Measurements from ENCODE around the gene C18orf32. TPM values are rescaled to one million over a fixed set of nuclear protein-coding genes. Genes with fewer than 3 reads are reported as not detected.

The C18orf32 gene
- total and polyA plus RNA-seq, 2 of the 8 experiments (the other 6 are each of a cell fraction or from before 2014, with no cell fraction given): 17.3 to 20.1 TPM

GRCh38 chr18:49457616-49458015 lies 29.4 kb downstream of the C18orf32 start:
- H3K79me2 ChIP-seq (ENCODE audit: control insufficient read depth in 1 of 2, insufficient read depth in 2 of 2, low read length in 2 of 2): peaks cover 0 to 29% of the 10 kb centered on the region in 2 experiments; a peak in 2 of 4 replicates
- no peak overlapping the region for H4K91ac ChIP-seq (replicated peaks; ENCODE audit: insufficient read length, low read length)
- peaks cover 0 to 3% (median 0%) of the 10 kb centered on the region in 4 experiments; a peak in 1 of 7 replicates for H3K4me1 ChIP-seq (replicated peaks in 1 of 4; ENCODE audit: control insufficient read depth in 3 of 4, insufficient read depth in 4 of 4, low read length in 3 of 4)
- no peak overlapping the region for H2BK5ac ChIP-seq (ENCODE audit: low read depth, low read length)
- no peak overlapping the region for H3K4me3 ChIP-seq (ENCODE audit: extremely low read depth in 1 of 4, insufficient read depth in 2 of 4, low read depth in 3 of 4, low read length in 4 of 4)
- no peak overlapping the region for H3K4me2 ChIP-seq (ENCODE audit: insufficient read depth in 1 of 2, low read depth in 2 of 2, low read length in 2 of 2)
- POLR2A ChIA-PET (ENCODE audit: partially characterized antibody): no interaction called here
- no peak overlapping the region for H3K9ac ChIP-seq (replicated peaks in 1 of 4; ENCODE audit: extremely low read depth in 1 of 4, low read depth in 3 of 4, low read length in 3 of 4)
- no peaks in the 10 kb centered on the region for H4K20me1 ChIP-seq (replicated peaks in 1 of 2; ENCODE audit: control insufficient read depth in 1 of 2, insufficient read depth in 2 of 2, low read length in 2 of 2)
- DNase-seq (ENCODE audit: low read depth in 1 of 2, low spot score in 2 of 2) (no peak), FAIRE-seq (no peak)
- no peak overlapping the region for H2BK15ac ChIP-seq (ENCODE audit: low read length)
- H3K23ac ChIP-seq (ENCODE audit: insufficient read length): no peak overlapping the region
- H2BK120ac ChIP-seq (replicated peaks; ENCODE audit: low read depth, low read length): no peak overlapping the region
- H2AK5ac ChIP-seq (ENCODE audit: low read depth, low read length): no peak overlapping the region
- H3K27me3 ChIP-seq (replicated peaks in 1 of 4; ENCODE audit: control insufficient read depth in 3 of 4, extremely low read depth in 1 of 4, insufficient read depth in 3 of 4, low read length in 3 of 4): no peaks in the 10 kb centered on the region
- no peak overlapping the region for H3K4ac ChIP-seq (replicated peaks; ENCODE audit: insufficient read length, low read depth, low read length)
- H3K27ac ChIP-seq (ENCODE audit: low read depth, low read length): no peak overlapping the region
- H3K56ac ChIP-seq (replicated peaks; ENCODE audit: insufficient read length, low read depth, low read length): no peak overlapping the region
- H3K9me3 ChIP-seq (ENCODE audit: insufficient read depth in 2 of 2, low read depth in 1 of 2, low read length in 1 of 2): peaks cover 0 to under 1% of the 10 kb centered on the region in 2 experiments; a peak in 1 of 4 replicates
- CTCF ChIA-PET (ENCODE audit: partially characterized antibody): no interaction called here
- peaks cover 0 to 6% (median 0%) of the 10 kb centered on the region in 4 experiments; a peak in 2 of 8 replicates for H3K36me3 ChIP-seq (ENCODE audit: control insufficient read depth in 2 of 4, insufficient read depth in 4 of 4, low read length in 3 of 4)
- H2BK20ac ChIP-seq (ENCODE audit: low read length): no peak overlapping the region
- H3K79me1 ChIP-seq (ENCODE audit: low read depth, low read length): peaks cover 3% of the 10 kb centered on the region; the same call in 1 of the 2 replicates
- no peak overlapping the region for H2AFZ ChIP-seq (ENCODE audit: low read length)
- H4K8ac ChIP-seq (ENCODE audit: extremely low read depth, insufficient read depth, low read length): no peak overlapping the region
- H2BK12ac ChIP-seq (ENCODE audit: low read depth, low read length): no peak overlapping the region
- no peak overlapping the region for H4K5ac ChIP-seq (ENCODE audit: insufficient read length, low read depth, low read length)
- no peak overlapping the region for H3K18ac ChIP-seq (ENCODE audit: extremely low read depth, low read length)
- peaks cover 5% of the 10 kb centered on the region; the same call in 1 of the 2 replicates for H3K23me2 ChIP-seq (ENCODE audit: low read depth, low read length)
- 85% methylated on average over 4 of the region's 4 CpGs; no CpG with 5 or more reads in 1 of the 2 experiments for WGBS, 2 experiments (ENCODE audit: extremely low coverage in 1 of 2, insufficient coverage in 1 of 2, insufficient read length in 1 of 2, insufficient replicate concordance in 2 of 2, low coverage in 1 of 2, low lambda C conversion rate in 2 of 2, missing lambda C conversion rate in 1 of 2)
- H3K14ac ChIP-seq (ENCODE audit: insufficient read length): no peak overlapping the region
- TF ChIP-seq RAD21 (IDR thresholded peaks at IDR 0.05 in 1 of 2, conservative IDR thresholded peaks at IDR 0.05 in 1 of 2; ENCODE audit: low read depth in 2 of 2, low read length in 2 of 2): no peak
- no peak for TF ChIP-seq TEAD4 (IDR thresholded peaks at IDR 0.05; ENCODE audit: low read depth, low read length)
- TF ChIP-seq SAP30 (IDR thresholded peaks at IDR 0.05; ENCODE audit: insufficient read depth, insufficient replicate concordance, low read length): no peak
- TF ChIP-seq RNF2 (IDR thresholded peaks at IDR 0.05; ENCODE audit: borderline replicate concordance, low read depth, low read length, missing control alignments, poor library complexity, severe bottlenecking): no peak
- no peak for TF ChIP-seq KDM1A (IDR thresholded peaks at IDR 0.05; ENCODE audit: borderline replicate concordance, low read length)
- no peak for TF ChIP-seq SP2 (IDR thresholded peaks at IDR 0.05; ENCODE audit: low read length)
- no peak for TF ChIP-seq EP300 (IDR thresholded peaks at IDR 0.05; ENCODE audit: borderline replicate concordance in 1 of 2, low read depth in 2 of 2, low read length in 2 of 2)
- TF ChIP-seq HDAC2 (IDR thresholded peaks at IDR 0.05; ENCODE audit: borderline replicate concordance in 1 of 2, low read depth in 2 of 2, low read length in 2 of 2): no peak
- no peak for TF ChIP-seq MAFK (IDR thresholded peaks at IDR 0.05; ENCODE audit: low read depth, low read length)
- TF ChIP-seq CTBP2 (IDR thresholded peaks at IDR 0.05; ENCODE audit: borderline replicate concordance, insufficient read depth, insufficient read length, low read length): no peak
- TF ChIP-seq SIN3A (conservative IDR thresholded peaks at IDR 0.05 in 1 of 2, IDR thresholded peaks at IDR 0.05 in 1 of 2; ENCODE audit: low read depth in 1 of 2, low read length in 2 of 2): no peak
- no peak for TF ChIP-seq CBX5 (IDR thresholded peaks at IDR 0.05; ENCODE audit: low read depth, low read length)
